H9 (cell line): ENCODE data around the gene DNAJA4. TPM values are rescaled to one million over a fixed set of nuclear protein-coding genes. Genes with fewer than 3 reads are reported as not detected.

Source experiments
- DNase-seq: peaks from one replicate; pipeline ENCODE4 v3.0.0-alpha.2; 2017
- H2AFZ ChIP-seq: one replicate; pipeline ENCODE4 v1.6.1; 2013; ENCODE audit warnings: mild to moderate bottlenecking, low read length, control low read depth, moderate library complexity
- H2AK5ac ChIP-seq: 2 replicates; pipeline ENCODE4 v1.6.1; 2013; ENCODE audit warnings: low read length, control low read depth, mixed read lengths; ENCODE audit not compliant: insufficient read length
- H2BK120ac ChIP-seq: one replicate; pipeline ENCODE4 v1.6.1; 2013; ENCODE audit warnings: low read depth, mild to moderate bottlenecking, low read length, control low read depth, inconsistent platforms; ENCODE audit not compliant: poor library complexity, severe bottlenecking
- H2BK12ac ChIP-seq: 2 replicates; pipeline ENCODE4 v1.6.1; 2013; ENCODE audit warnings: low read length, control low read depth, mixed read lengths, low read depth; ENCODE audit not compliant: insufficient read length
- H2BK15ac ChIP-seq: 2 replicates; pipeline ENCODE4 v1.6.1; 2013; ENCODE audit warnings: low read depth, low read length, control low read depth
- H2BK20ac ChIP-seq: one replicate; pipeline ENCODE4 v1.6.1; 2013; ENCODE audit warnings: low read depth, mild to moderate bottlenecking, low read length, control low read depth, inconsistent platforms; ENCODE audit not compliant: poor library complexity, severe bottlenecking
- H2BK5ac ChIP-seq: 2 replicates; pipeline ENCODE4 v1.6.1; 2013; ENCODE audit warnings: low read length, control low read depth, mixed read lengths; ENCODE audit not compliant: insufficient read length
- H3K14ac ChIP-seq: 2 replicates; pipeline ENCODE4 v1.6.1; 2013; ENCODE audit warnings: low read length, control low read depth; ENCODE audit not compliant: insufficient read depth
- H3K18ac ChIP-seq: 2 replicates; pipeline ENCODE4 v1.6.1; 2013; ENCODE audit warnings: low read depth, mild to moderate bottlenecking, mixed read lengths, low read length, control low read depth; ENCODE audit not compliant: insufficient read length
- H3K23ac ChIP-seq: 2 replicates; pipeline ENCODE4 v1.6.1; 2013; ENCODE audit warnings: low read length, control low read depth, mixed read lengths, low read depth; ENCODE audit not compliant: insufficient read length
- H3K23me2 ChIP-seq: 2 replicates; pipeline ENCODE4 v1.6.1; 2013; ENCODE audit warnings: low read depth, mild to moderate bottlenecking, mixed read lengths, low read length, control low read depth; ENCODE audit not compliant: insufficient read length, poor library complexity, severe bottlenecking
- H3K27ac ChIP-seq: 2 replicates; pipeline ENCODE4 v1.5.1; 2013; ENCODE audit warnings: low read length, control low read depth, mixed read lengths, low read depth; ENCODE audit not compliant: insufficient read length
- H3K27me3 ChIP-seq: 2 replicates; pipeline ENCODE4 v1.6.1; 2013; ENCODE audit warnings: low read length, control low read depth, inconsistent platforms; ENCODE audit not compliant: insufficient read depth
- H3K4ac ChIP-seq: 2 replicates; pipeline ENCODE4 v1.6.1; 2013; ENCODE audit warnings: low read depth, mild to moderate bottlenecking, control low read depth, inconsistent platforms, low read length, moderate library complexity
- H3K4me1 ChIP-seq: 2 replicates; pipeline ENCODE4 v1.6.1; 2013; ENCODE audit warnings: low read length, control low read depth, inconsistent platforms; ENCODE audit not compliant: insufficient read depth
- H3K4me2 ChIP-seq: 2 replicates; pipeline ENCODE4 v1.6.1; 2013; ENCODE audit warnings: low read length, control low read depth, mixed read lengths; ENCODE audit not compliant: insufficient read length, insufficient read depth
- H3K56ac ChIP-seq: 2 replicates; pipeline ENCODE4 v1.6.1; 2013; ENCODE audit warnings: low read depth, mild to moderate bottlenecking, mixed read lengths, low read length, control low read depth; ENCODE audit not compliant: insufficient read length
- H3K79me1 ChIP-seq: 2 replicates; pipeline ENCODE4 v1.6.1; 2013; ENCODE audit warnings: low read depth, mild to moderate bottlenecking, moderate library complexity, low read length, control low read depth, inconsistent platforms; ENCODE audit not compliant: insufficient read depth, poor library complexity, severe bottlenecking
- H3K79me2 ChIP-seq: 2 replicates; pipeline ENCODE4 v1.6.1; 2013; ENCODE audit warnings: low read length, control low read depth, inconsistent platforms; ENCODE audit not compliant: insufficient read depth
- H3K9ac ChIP-seq: 2 replicates; pipeline ENCODE4 v1.6.1; 2013; ENCODE audit warnings: low read length, control low read depth, mixed read lengths; ENCODE audit not compliant: insufficient read length; ENCODE audit errors: extremely low read depth
- H3K9me3 ChIP-seq: one replicate; pipeline ENCODE4 v1.6.1; 2013; ENCODE audit warnings: low read depth, low read length, inconsistent platforms; ENCODE audit not compliant: control insufficient read depth
- H3T11ph ChIP-seq: one replicate; pipeline ENCODE4 v1.6.1; 2013; ENCODE audit warnings: mild to moderate bottlenecking, low read length, control low read depth, inconsistent platforms
- H4K20me1 ChIP-seq: one replicate; pipeline ENCODE4 v1.6.1; 2013; ENCODE audit not compliant: control insufficient read depth, insufficient read length, insufficient read depth
- H4K5ac ChIP-seq: 2 replicates; pipeline ENCODE4 v1.6.1; 2013; ENCODE audit warnings: low read depth, mild to moderate bottlenecking, mixed read lengths, low read length, control low read depth; ENCODE audit not compliant: insufficient read length
- H4K8ac ChIP-seq: replicated peaks from 2 replicates; pipeline ENCODE4 v1.6.1; 2013; ENCODE audit warnings: low read length, control low read depth, mixed read lengths, low read depth; ENCODE audit not compliant: insufficient read length
- H4K91ac ChIP-seq: 2 replicates; pipeline ENCODE4 v1.6.1; 2013; ENCODE audit warnings: low read depth, mild to moderate bottlenecking, moderate library complexity, mixed read lengths, low read length, control low read depth; ENCODE audit not compliant: insufficient read length
- H3K27ac Mint-ChIP-seq, 3 experiments: 2 replicates in 2 of 3; 3 replicates in 1 of 3; pipeline ENCODE4 v1.8.0; 2020 to 2021; ENCODE audit warnings: mixed read lengths in 3 of 3, mild to moderate bottlenecking in 1 of 3, moderate library complexity in 1 of 3
- H3K27me3 Mint-ChIP-seq: 2 replicates; pipeline ENCODE4 v1.8.0; 2021; ENCODE audit warnings: low read depth, mild to moderate bottlenecking, moderate library complexity, mixed read lengths
- H3K36me3 Mint-ChIP-seq, 3 experiments: 2 replicates in 2 of 3; 3 replicates in 1 of 3; pipeline ENCODE4 v1.8.0; 2020 to 2021; ENCODE audit warnings: low read depth in 3 of 3, mixed read lengths in 3 of 3; ENCODE audit not compliant: insufficient read depth in 1 of 3
- H3K4me1 Mint-ChIP-seq, 2 experiments: 2 replicates each; pipeline ENCODE4 v1.8.0; 2020; ENCODE audit warnings: mixed read lengths in 2 of 2
- H3K4me3 Mint-ChIP-seq, 2 experiments: 2 replicates in 1 of 2; 3 replicates in 1 of 2; pipeline ENCODE4 v1.8.0; 2020 to 2021; ENCODE audit warnings: mild to moderate bottlenecking in 2 of 2, mixed read lengths in 2 of 2, moderate library complexity in 1 of 2
- H3K9me3 Mint-ChIP-seq, 2 experiments: 2 replicates in 1 of 2; 3 replicates in 1 of 2; pipeline ENCODE4 v1.8.0; 2020; ENCODE audit warnings: mild to moderate bottlenecking in 2 of 2, mixed read lengths in 2 of 2, moderate library complexity in 1 of 2
- CTCF ChIP-seq: fragments of 200-600 bp; sonication (generic); conservative IDR thresholded peaks from 3 replicates; pipeline ENCODE4 v1.8.0; 2021; ENCODE audit warnings: antibody characterized with exemption, mild to moderate bottlenecking
- WGBS: extraction: QIAGEN DNeasy Blood & Tissue Kit; methylation state at CpG from one replicate; pipeline ENCODE4 v1.1.7; 2013; ENCODE audit warnings: missing lambda C conversion rate, low lambda C conversion rate, mixed read lengths; ENCODE audit not compliant: insufficient read length; ENCODE audit errors: extremely low coverage; 5-methylcytosine and 5-hydroxymethylcytosine counted together
- total RNA-seq: library from RNA; stranded (reverse); gene quantifications from 2 replicates; pipeline ENCODE4 v1.2.1, GENCODE V29; 2021

The DNAJA4 gene
- total RNA-seq, 1 experiment from 2014 or later, result 0.13 TPM

- Histone ChIP-seq H3K4ac (no peak overlapping the region), H3K79me2 (no peaks in the 10 kb centered on the region), H2BK12ac (no peak overlapping the region), H3K27ac (no peak overlapping the region), H3K4me2 (no peak overlapping the region), H3T11ph (no peak overlapping the region), H3K9me3 (no peaks in the 10 kb centered on the region), H3K4me1 (no peaks in the 10 kb centered on the region), H3K9ac (no peak overlapping the region), H3K23ac (no peak overlapping the region), H2BK5ac (no peak overlapping the region), H3K14ac (no peak overlapping the region), H3K27me3 (no peaks in the 10 kb centered on the region), H4K8ac (no peak overlapping the region), H2BK120ac (no peak overlapping the region), H4K91ac (no peak overlapping the region), H4K5ac (no peak overlapping the region), H3K23me2 (peaks cover 4% of the 10 kb centered on the region), H4K20me1 (no peaks in the 10 kb centered on the region), H3K56ac (no peak overlapping the region), H2BK20ac (no peak overlapping the region), H2BK15ac (no peak overlapping the region), H2AK5ac (no peak overlapping the region), H3K18ac (no peak overlapping the region), H2AFZ (no peak overlapping the region), H3K79me1 (no peaks in the 10 kb centered on the region)
- no peak for TF ChIP-seq CTCF
- WGBS, result no CpG with 5 or more reads among the region's 3 CpGs
- Mint-ChIP-seq H3K4me1 (0 out of 4 replicates have a peak, but pooled peaks cover 0 to 2% of the 10 kb centered on the region in 2 experiments), H3K36me3 (no peaks in the 10 kb centered on the region), H3K9me3 (no peaks in the 10 kb centered on the region), H3K27me3 (no peaks in the 10 kb centered on the region; the same call in 1 of the 2 replicates), H3K27ac (no peak overlapping the region), H3K4me3 (no peak overlapping the region)
- DNase-seq, result no peak
These were observed 3.3 kb upstream of the DNAJA4 start for GRCh38 chr15:78261062-78261461.
